CD14-positive monocyte (primary cell): ENCODE results near the gene LYRM4. TPM values are rescaled to one million over a fixed set of nuclear protein-coding genes. Genes with fewer than 3 reads are reported as not detected.

Experiments used
- DNase-seq, 3 donors: peaks; one replicate each; pipeline ENCODE4 v3.0.0-alpha.2; 2011 to 2022
- H2AFZ ChIP-seq: 2 replicates; pipeline ENCODE4 v1.6.0; 2012; ENCODE audit warnings: mild to moderate bottlenecking, low read depth, low read length, inconsistent platforms; ENCODE audit not compliant: insufficient read depth, poor library complexity, severe bottlenecking
- H3K27ac ChIP-seq, 2 donors: 1 replicate in 1 of 2; 2 replicates in 1 of 2; pipeline ENCODE4 v1.5.1; 2012 to 2013; ENCODE audit warnings: low read length in 2 of 2, control low read depth in 1 of 2, inconsistent platforms in 1 of 2, low read depth in 1 of 2, mild to moderate bottlenecking in 1 of 2
- H3K27me3 ChIP-seq, 2 donors: one replicate each; pipeline versions ENCODE4 v1.6.0 to v1.6.1; 2011 to 2013; ENCODE audit warnings: low read length in 2 of 2; ENCODE audit not compliant: control insufficient read depth in 2 of 2, insufficient read depth in 2 of 2
- H3K36me3 ChIP-seq, 2 donors: replicated peaks in 1 of 2; 1 replicate in 1 of 2; 2 replicates in 1 of 2; pipeline versions ENCODE4 v1.5.1 to v1.6.1; 2012 to 2013; ENCODE audit warnings: low read length in 2 of 2, control low read depth in 1 of 2, inconsistent platforms in 1 of 2, mild to moderate bottlenecking in 1 of 2; ENCODE audit not compliant: insufficient read depth in 2 of 2, control insufficient read depth in 1 of 2
- H3K4me1 ChIP-seq, 2 donors: 1 replicate in 1 of 2; 2 replicates in 1 of 2; pipeline versions ENCODE4 v1.5.1 to v1.6.1; 2012 to 2013; ENCODE audit warnings: low read length in 2 of 2, control low read depth in 1 of 2, inconsistent platforms in 1 of 2, mild to moderate bottlenecking in 1 of 2, moderate library complexity in 1 of 2; ENCODE audit not compliant: insufficient read depth in 2 of 2, control insufficient read depth in 1 of 2
- H3K4me2 ChIP-seq: replicated peaks from 2 replicates; pipeline ENCODE3; 2012; ENCODE audit warnings: low read length, moderate library complexity, mild to moderate bottlenecking; ENCODE audit not compliant: poor library complexity, severe bottlenecking; ENCODE audit errors: extremely low read depth
- H3K4me3 ChIP-seq, 3 experiments: fragments of 200-600 bp in 1 of 3; sonication (generic) in 1 of 3; replicated peaks in 1 of 3; 1 replicate in 2 of 3; 2 replicates in 1 of 3; pipeline ENCODE4 v1.5.1; 2011 to 2013; ENCODE audit warnings: low read length in 3 of 3, mild to moderate bottlenecking in 3 of 3, control low read depth in 2 of 3, low read depth in 2 of 3, inconsistent platforms in 1 of 3, moderate library complexity in 1 of 3
- H3K79me2 ChIP-seq: 2 replicates; pipeline ENCODE4 v1.6.0; 2012; ENCODE audit warnings: mild to moderate bottlenecking, control low read depth, inconsistent platforms, low read length, moderate library complexity; ENCODE audit not compliant: insufficient read depth
- H3K9ac ChIP-seq: 2 replicates; pipeline ENCODE4 v1.6.0; 2017; ENCODE audit warnings: low read length, mild to moderate bottlenecking; ENCODE audit not compliant: insufficient read depth, poor library complexity, severe bottlenecking
- H3K9me3 ChIP-seq, 2 donors: replicated peaks in 1 of 2; 1 replicate in 1 of 2; 2 replicates in 1 of 2; pipeline versions ENCODE4 v1.5.1 to v1.6.1; 2012 to 2013; ENCODE audit warnings: low read length in 2 of 2, control low read depth in 1 of 2; ENCODE audit not compliant: control insufficient read depth in 1 of 2, insufficient read depth in 1 of 2
- H4K20me1 ChIP-seq: 2 replicates; pipeline ENCODE4 v1.6.0; 2012; ENCODE audit warnings: mild to moderate bottlenecking, low read length, control low read depth, moderate library complexity; ENCODE audit not compliant: insufficient read depth
- H3K27ac Mint-ChIP-seq, 7 donors: one replicate each; pipeline ENCODE4 v1.8.0; 2020; ENCODE audit warnings: mild to moderate bottlenecking in 7 of 7, mixed read lengths in 7 of 7, moderate library complexity in 6 of 7, inconsistent platforms in 2 of 7
- H3K27me3 Mint-ChIP-seq, 3 donors: one replicate each; pipeline ENCODE4 v1.8.0; 2021 to 2022; ENCODE audit warnings: low read depth in 3 of 3, mild to moderate bottlenecking in 3 of 3, mixed read lengths in 3 of 3, moderate library complexity in 3 of 3, inconsistent platforms in 1 of 3
- H3K36me3 Mint-ChIP-seq, 2 donors: one replicate each; pipeline ENCODE4 v1.8.0; 2020; ENCODE audit warnings: mixed read lengths in 2 of 2, inconsistent platforms in 1 of 2, mild to moderate bottlenecking in 1 of 2
- H3K4me1 Mint-ChIP-seq: one replicate; pipeline ENCODE4 v1.8.0; 2020; ENCODE audit warnings: mild to moderate bottlenecking, mixed read lengths
- H3K4me3 Mint-ChIP-seq, 2 donors: one replicate each; pipeline ENCODE4 v1.8.0; 2020; ENCODE audit warnings: mild to moderate bottlenecking in 2 of 2, mixed read lengths in 2 of 2, moderate library complexity in 1 of 2
- H3K9me3 Mint-ChIP-seq, 7 donors: one replicate each; pipeline ENCODE4 v1.8.0; 2020 to 2022; ENCODE audit warnings: mixed read lengths in 7 of 7, mild to moderate bottlenecking in 6 of 7, moderate library complexity in 6 of 7, inconsistent platforms in 2 of 7
- WGBS: methylation state at CpG from one replicate; pipeline ENCODE4 v1.1.5; 2013; ENCODE audit warnings: missing lambda C conversion rate; ENCODE audit not compliant: insufficient coverage; 5-methylcytosine and 5-hydroxymethylcytosine counted together
- intact Hi-C, 2 donors: fragments of 100-400 bp; cut with micrococcal nuclease; formaldehyde crosslinking; loops; one replicate each; pipeline versions ENCODE4 v1.15.0 to v1.15.1; 2023
- polyA plus RNA-seq, 3 donors: library from polyadenylated mRNA; depleted of rRNA in 1 of 3; unstranded in 2 of 3; stranded (reverse) in 1 of 3; fragments of 300-500 nt in 2 of 3; fragments of >200 nt in 1 of 3; fragmentation: Illumina TruSeq in 2 of 3; gene quantifications; 1 replicate in 2 of 3; 2 replicates in 1 of 3; pipeline ENCODE4 v1.2.3, GENCODE V29; 2012 to 2021
- TF ChIP-seq, protein P1 (sequence below): fragments of 200-600 bp; IDR thresholded peaks from one replicate; pipeline ENCODE4 v1.8.0; 2022; ENCODE audit warnings: antibody characterized with exemption, mild to moderate bottlenecking

LYRM4 gene
- polyA plus RNA-seq, 3 donors, result 13.7 to 19.6 (median 18.1) TPM

DNA sequence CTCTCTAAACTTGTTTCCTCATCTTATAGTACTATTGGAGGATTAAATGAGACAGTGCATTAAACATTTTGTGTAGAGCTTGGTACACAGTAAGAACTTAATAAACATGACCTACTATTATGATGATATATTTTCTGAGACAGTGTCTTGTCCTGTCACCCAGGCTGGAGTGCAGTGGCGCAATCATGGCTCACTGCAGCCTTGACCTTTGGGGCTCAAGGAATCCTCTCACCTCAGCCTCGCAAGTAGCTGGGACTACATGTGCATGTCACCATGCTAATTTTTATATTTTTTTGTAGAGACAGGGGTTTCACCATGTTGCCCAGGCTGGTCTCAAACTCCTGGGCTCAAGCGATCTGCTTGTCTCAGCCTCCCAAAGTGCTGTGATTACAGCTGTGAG lies 72.1 kb downstream of the LYRM4 start:
- no peak overlapping the region for H3K27ac Mint-ChIP-seq
- intact Hi-C loops, result no loop called here
- TF ChIP-seq, protein P1, sequence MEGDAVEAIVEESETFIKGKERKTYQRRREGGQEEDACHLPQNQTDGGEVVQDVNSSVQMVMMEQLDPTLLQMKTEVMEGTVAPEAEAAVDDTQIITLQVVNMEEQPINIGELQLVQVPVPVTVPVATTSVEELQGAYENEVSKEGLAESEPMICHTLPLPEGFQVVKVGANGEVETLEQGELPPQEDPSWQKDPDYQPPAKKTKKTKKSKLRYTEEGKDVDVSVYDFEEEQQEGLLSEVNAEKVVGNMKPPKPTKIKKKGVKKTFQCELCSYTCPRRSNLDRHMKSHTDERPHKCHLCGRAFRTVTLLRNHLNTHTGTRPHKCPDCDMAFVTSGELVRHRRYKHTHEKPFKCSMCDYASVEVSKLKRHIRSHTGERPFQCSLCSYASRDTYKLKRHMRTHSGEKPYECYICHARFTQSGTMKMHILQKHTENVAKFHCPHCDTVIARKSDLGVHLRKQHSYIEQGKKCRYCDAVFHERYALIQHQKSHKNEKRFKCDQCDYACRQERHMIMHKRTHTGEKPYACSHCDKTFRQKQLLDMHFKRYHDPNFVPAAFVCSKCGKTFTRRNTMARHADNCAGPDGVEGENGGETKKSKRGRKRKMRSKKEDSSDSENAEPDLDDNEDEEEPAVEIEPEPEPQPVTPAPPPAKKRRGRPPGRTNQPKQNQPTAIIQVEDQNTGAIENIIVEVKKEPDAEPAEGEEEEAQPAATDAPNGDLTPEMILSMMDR, result no peak

DNA sequence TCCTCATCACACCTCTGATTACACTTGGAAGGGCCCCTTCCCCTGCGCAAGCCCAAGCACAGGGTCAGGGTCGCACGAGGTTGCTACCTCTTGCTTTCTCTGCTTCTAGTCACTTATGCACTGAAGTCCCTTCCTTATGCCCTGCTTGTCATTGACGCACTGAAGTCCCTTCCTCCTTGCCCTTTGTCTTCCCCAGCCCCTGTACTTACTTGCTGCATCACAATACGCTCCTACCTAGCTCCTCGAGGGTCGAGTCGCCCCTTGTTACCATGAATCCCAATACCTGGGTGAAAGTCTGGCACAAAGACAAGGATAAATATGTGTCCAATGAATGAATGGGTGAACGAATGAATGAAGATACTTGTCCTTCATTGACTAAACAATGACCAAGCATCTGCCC lies 75.9 kb downstream of the LYRM4 start:
- H3K9ac ChIP-seq, result no peak overlapping the region
- no peak for DNase-seq
- H3K4me1 ChIP-seq, result peaks cover 10 to 11% of the 10 kb centered on the region in 2 donors
- H3K4me3 Mint-ChIP-seq, result no peak overlapping the region
- H3K9me3 Mint-ChIP-seq, result no peaks in the 10 kb centered on the region
- H3K27me3 Mint-ChIP-seq, result peaks cover 0 to 4% (median 0%) of the 10 kb centered on the region in 3 donors
- peaks cover 2 to 13% of the 10 kb centered on the region in 2 donors for H3K36me3 Mint-ChIP-seq
- no peaks in the 10 kb centered on the region for H3K79me2 ChIP-seq
- no peak overlapping the region for H3K27ac ChIP-seq
- intact Hi-C loops, result no loop called here
- no peak overlapping the region for H2AFZ ChIP-seq
- H4K20me1 ChIP-seq, result no peaks in the 10 kb centered on the region
- peaks cover 15% of the 10 kb centered on the region for H3K4me1 Mint-ChIP-seq
- WGBS, result 99% methylated on average over 7 of the region's 9 CpGs
- no peaks in the 10 kb centered on the region for H3K36me3 ChIP-seq
- no peak overlapping the region for H3K4me2 ChIP-seq
- no peaks in the 10 kb centered on the region for H3K27me3 ChIP-seq
- no peaks in the 10 kb centered on the region for H3K9me3 ChIP-seq
- H3K27ac Mint-ChIP-seq, result no peak overlapping the region
- no peak overlapping the region for H3K4me3 ChIP-seq
- TF ChIP-seq, protein P1, result no peak

More for the DNA sequence above, 72.1 kb downstream of the LYRM4 start:
- Mint-ChIP-seq H3K36me3 (peaks cover 2 to 13% of the 10 kb centered on the region in 2 donors), H3K27me3 (peaks cover 0 to 4% (median 0%) of the 10 kb centered on the region in 3 donors), H3K9me3 (no peaks in the 10 kb centered on the region), H3K4me1 (peaks cover 22% of the 10 kb centered on the region), H3K4me3 (no peak overlapping the region)
- no peak for DNase-seq
- 93% methylated on average over 3 of the region's 3 CpGs for WGBS
- peaks cover 8 to 13% of the 10 kb centered on the region in 2 donors for H3K4me1 ChIP-seq
- no peaks in the 10 kb centered on the region for H3K27me3 ChIP-seq
- no peak overlapping the region for H2AFZ ChIP-seq
- no peak overlapping the region for H3K4me3 ChIP-seq
- H3K27ac ChIP-seq, result no peak overlapping the region
- H3K36me3 ChIP-seq, result no peaks in the 10 kb centered on the region
- no peaks in the 10 kb centered on the region for H4K20me1 ChIP-seq
- H3K79me2 ChIP-seq, result no peaks in the 10 kb centered on the region
- H3K9me3 ChIP-seq, result no peaks in the 10 kb centered on the region
- H3K4me2 ChIP-seq, result no peak overlapping the region
- no peak overlapping the region for H3K9ac ChIP-seq
